ENCODE measurements around the gene CCDC71L. TPM values are rescaled to one million over a fixed set of nuclear protein-coding genes. Genes with fewer than 3 reads are reported as not detected.
A peak's percentile ranks its signal among the peaks of the same experiment; 100 is the strongest.

CCDC71L gene
- total and polyA plus RNA-seq, 2 of the 4 experiments (the other 2 are of a cell fraction) = 19.7 to 20.6 TPM

- Histone ChIP-seq H3K14ac (replicated peaks; ENCODE audit: low read depth, low read length) (no peak overlapping the region), H3K4me1 (ENCODE audit: control insufficient read depth, insufficient read depth, low read length) (0 out of 2 replicates have a peak, but pooled peaks cover 2% of the 10 kb centered on the region), H4K91ac (ENCODE audit: insufficient read depth, low read depth, low read length) (peak overlapping the region; percentile 11; the same call in 1 of the 2 replicates), H4K8ac (ENCODE audit: low read depth in 2 of 2, low read length in 2 of 2) (peak overlapping the region in 1 of 2 experiments; percentile 50; a peak in 1 of 4 replicates), H3K4me3 (ENCODE audit: insufficient read depth, low read depth, low read length) (no peak overlapping the region), H3K4me2 (ENCODE audit: low read depth, low read length) (no peak overlapping the region), H3K27me3 (ENCODE audit: control insufficient read depth, insufficient read depth, low read length) (no peaks in the 10 kb centered on the region), H3K9me1 (ENCODE audit: insufficient read depth, low read length) (no peaks in the 10 kb centered on the region), H3K56ac (ENCODE audit: extremely low read depth, insufficient read depth, low read length) (no peak overlapping the region), H3K9ac (ENCODE audit: low read depth, low read length) (no peak overlapping the region), H2AK5ac (ENCODE audit: low read depth, low read length) (0 out of 2 replicates have a peak overlapping the region, but pooled peaks have one; percentile 13), H2BK120ac (ENCODE audit: low read depth, low read length) (no peak overlapping the region), H3K79me1 (ENCODE audit: low read depth in 1 of 2, low read length in 2 of 2) (peaks cover 17 to 28% of the 10 kb centered on the region in 2 experiments), H3K18ac (ENCODE audit: low read depth, low read length) (no peak overlapping the region), H2BK20ac (ENCODE audit: low read depth, low read length) (no peak overlapping the region), H2AK9ac (replicated peaks; ENCODE audit: low read depth, low read length, poor library complexity) (no peak overlapping the region), H3K9me3 (ENCODE audit: control insufficient read depth, insufficient read depth, low read length) (no peaks in the 10 kb centered on the region), H2AFZ (replicated peaks; ENCODE audit: low read length, poor library complexity) (no peak overlapping the region), H2BK15ac (ENCODE audit: low read depth, low read length) (0 out of 3 replicates have a peak overlapping the region, but pooled peaks have one; percentile 3), H4K5ac (ENCODE audit: low read depth, low read length) (no peak overlapping the region), H3K23ac (ENCODE audit: low read depth, low read length) (0 out of 2 replicates have a peak overlapping the region, but pooled peaks have one; percentile 31), H3K4ac (ENCODE audit: low read depth, low read length) (peak overlapping the region; percentile 12; the same call in 1 of the 2 replicates), H3K36me3 (ENCODE audit: control insufficient read depth, insufficient read depth, low read length) (no peaks in the 10 kb centered on the region), H3K27ac (ENCODE audit: insufficient read depth, low read length) (no peak overlapping the region), H2BK5ac (ENCODE audit: low read depth, low read length, poor library complexity, severe bottlenecking) (no peak overlapping the region), H4K20me1 (ENCODE audit: insufficient read depth, low read length) (no peaks in the 10 kb centered on the region)
- in situ Hi-C loops (cut with MboI; ENCODE audit: low sequenced_read_pairs) = loop anchor here (10.0 kb wide), 1 partner anchor 481 kb away; no protein-coding TSS in a partner anchor
- intact Hi-C loops (cut with micrococcal nuclease) = loop anchor here (2.0 to 5.0 kb wide), 2 partner anchors 169 to 389 kb away; partner anchors contain the start of gene PRKAR2B
- BruUV-seq (replicated peaks) = no TSS peak
- WGBS, 2 experiments (ENCODE audit: extremely low coverage in 2 of 2, insufficient read length in 1 of 2) = no CpG with 5 or more reads among the region's 5 CpGs
- CTCF ChIA-PET = interaction anchor here (1.6 to 1.8 kb wide), 2 partner anchors 113 to 479 kb away, joined by 4 to 10 read pairs; no protein-coding TSS in a partner anchor
- dilution Hi-C loops (cut with HindIII; ENCODE audit: low sequenced_read_pairs, unreplicated experiment) = no loop called here
- ATAC-seq (ENCODE audit: low read depth) = no peak
- POLR2A ChIA-PET (ENCODE audit: unreplicated experiment) = no interaction called here
- no peak for DNase-seq
- TF ChIP-seq RCOR1 (IDR thresholded peaks at IDR 0.05; ENCODE audit: insufficient replicate concordance, low read length) (no peak), USF2 (IDR thresholded peaks at IDR 0.05; ENCODE audit: low read depth, low read length) (no peak), RFX5 (IDR thresholded peaks at IDR 0.05; ENCODE audit: low read depth, low read length) (no peak), BHLHE40 (IDR thresholded peaks at IDR 0.05; ENCODE audit: low read depth, low read length) (no peak), RAD21 (IDR thresholded peaks at IDR 0.05; ENCODE audit: low read length) (no peak), SMC3 (IDR thresholded peaks at IDR 0.05; ENCODE audit: low read depth, low read length) (no peak), MXI1 (IDR thresholded peaks at IDR 0.05; ENCODE audit: borderline replicate concordance, low read depth, low read length) (no peak), POLR2A (IDR thresholded peaks at IDR 0.05; ENCODE audit: low read depth, low read length) (no peak), MAZ (IDR thresholded peaks at IDR 0.05; ENCODE audit: borderline replicate concordance, low read depth, low read length) (no peak), MAFK (IDR thresholded peaks at IDR 0.05; ENCODE audit: low read depth, low read length) (no peak), NFE2L2 (IDR thresholded peaks at IDR 0.05; ENCODE audit: low read depth, low read length) (no peak), CHD1 (IDR thresholded peaks at IDR 0.05; ENCODE audit: low read depth, low read length) (no peak)
- TF ChIP-seq, protein P1, sequence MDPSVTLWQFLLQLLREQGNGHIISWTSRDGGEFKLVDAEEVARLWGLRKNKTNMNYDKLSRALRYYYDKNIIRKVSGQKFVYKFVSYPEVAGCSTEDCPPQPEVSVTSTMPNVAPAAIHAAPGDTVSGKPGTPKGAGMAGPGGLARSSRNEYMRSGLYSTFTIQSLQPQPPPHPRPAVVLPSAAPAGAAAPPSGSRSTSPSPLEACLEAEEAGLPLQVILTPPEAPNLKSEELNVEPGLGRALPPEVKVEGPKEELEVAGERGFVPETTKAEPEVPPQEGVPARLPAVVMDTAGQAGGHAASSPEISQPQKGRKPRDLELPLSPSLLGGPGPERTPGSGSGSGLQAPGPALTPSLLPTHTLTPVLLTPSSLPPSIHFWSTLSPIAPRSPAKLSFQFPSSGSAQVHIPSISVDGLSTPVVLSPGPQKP (IDR thresholded peaks at IDR 0.05; ENCODE audit: borderline replicate concordance, low read depth, low read length) = no peak
- TF ChIP-seq, protein P2, sequence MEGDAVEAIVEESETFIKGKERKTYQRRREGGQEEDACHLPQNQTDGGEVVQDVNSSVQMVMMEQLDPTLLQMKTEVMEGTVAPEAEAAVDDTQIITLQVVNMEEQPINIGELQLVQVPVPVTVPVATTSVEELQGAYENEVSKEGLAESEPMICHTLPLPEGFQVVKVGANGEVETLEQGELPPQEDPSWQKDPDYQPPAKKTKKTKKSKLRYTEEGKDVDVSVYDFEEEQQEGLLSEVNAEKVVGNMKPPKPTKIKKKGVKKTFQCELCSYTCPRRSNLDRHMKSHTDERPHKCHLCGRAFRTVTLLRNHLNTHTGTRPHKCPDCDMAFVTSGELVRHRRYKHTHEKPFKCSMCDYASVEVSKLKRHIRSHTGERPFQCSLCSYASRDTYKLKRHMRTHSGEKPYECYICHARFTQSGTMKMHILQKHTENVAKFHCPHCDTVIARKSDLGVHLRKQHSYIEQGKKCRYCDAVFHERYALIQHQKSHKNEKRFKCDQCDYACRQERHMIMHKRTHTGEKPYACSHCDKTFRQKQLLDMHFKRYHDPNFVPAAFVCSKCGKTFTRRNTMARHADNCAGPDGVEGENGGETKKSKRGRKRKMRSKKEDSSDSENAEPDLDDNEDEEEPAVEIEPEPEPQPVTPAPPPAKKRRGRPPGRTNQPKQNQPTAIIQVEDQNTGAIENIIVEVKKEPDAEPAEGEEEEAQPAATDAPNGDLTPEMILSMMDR (conservative IDR thresholded peaks at IDR 0.05; ENCODE audit: low read depth, low read length) = no peak
Measured at GRCh38 chr7:106655703-106656498, 5.1 kb downstream of the CCDC71L start.

Data from IMR-90 (cell line).